ENCODE results near the gene COL4A1.

DNA sequence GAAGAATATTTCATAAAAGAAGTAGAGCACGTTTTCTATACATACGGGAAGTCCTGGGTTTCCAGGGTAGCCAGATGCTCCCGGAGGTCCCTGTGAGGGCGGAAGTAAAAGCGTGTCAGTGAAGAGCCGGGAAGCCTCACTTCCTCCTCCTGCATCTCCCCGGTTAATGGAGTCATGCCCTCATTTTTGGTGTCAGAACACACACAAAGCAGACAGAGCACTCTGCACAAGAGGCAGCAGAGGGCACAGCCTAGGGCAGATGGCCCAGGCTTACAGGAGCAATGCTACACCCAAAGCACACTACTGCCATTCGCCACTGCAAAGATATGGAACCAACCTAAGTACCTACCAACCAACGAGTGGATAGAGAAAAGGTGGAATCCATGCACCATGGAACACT lies 94.4 kb downstream of the COL4A1 start:
- TF ChIP-seq, protein P1, sequence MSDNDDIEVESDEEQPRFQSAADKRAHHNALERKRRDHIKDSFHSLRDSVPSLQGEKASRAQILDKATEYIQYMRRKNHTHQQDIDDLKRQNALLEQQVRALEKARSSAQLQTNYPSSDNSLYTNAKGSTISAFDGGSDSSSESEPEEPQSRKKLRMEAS (IDR thresholded peaks at IDR 0.05; ENCODE audit: low read depth), result no peak
- TF ChIP-seq, protein P2, sequence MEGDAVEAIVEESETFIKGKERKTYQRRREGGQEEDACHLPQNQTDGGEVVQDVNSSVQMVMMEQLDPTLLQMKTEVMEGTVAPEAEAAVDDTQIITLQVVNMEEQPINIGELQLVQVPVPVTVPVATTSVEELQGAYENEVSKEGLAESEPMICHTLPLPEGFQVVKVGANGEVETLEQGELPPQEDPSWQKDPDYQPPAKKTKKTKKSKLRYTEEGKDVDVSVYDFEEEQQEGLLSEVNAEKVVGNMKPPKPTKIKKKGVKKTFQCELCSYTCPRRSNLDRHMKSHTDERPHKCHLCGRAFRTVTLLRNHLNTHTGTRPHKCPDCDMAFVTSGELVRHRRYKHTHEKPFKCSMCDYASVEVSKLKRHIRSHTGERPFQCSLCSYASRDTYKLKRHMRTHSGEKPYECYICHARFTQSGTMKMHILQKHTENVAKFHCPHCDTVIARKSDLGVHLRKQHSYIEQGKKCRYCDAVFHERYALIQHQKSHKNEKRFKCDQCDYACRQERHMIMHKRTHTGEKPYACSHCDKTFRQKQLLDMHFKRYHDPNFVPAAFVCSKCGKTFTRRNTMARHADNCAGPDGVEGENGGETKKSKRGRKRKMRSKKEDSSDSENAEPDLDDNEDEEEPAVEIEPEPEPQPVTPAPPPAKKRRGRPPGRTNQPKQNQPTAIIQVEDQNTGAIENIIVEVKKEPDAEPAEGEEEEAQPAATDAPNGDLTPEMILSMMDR (IDR thresholded peaks at IDR 0.05), result no peak
- no peak for TF ChIP-seq TAF1 (IDR thresholded peaks at IDR 0.05; ENCODE audit: borderline replicate concordance, low read depth, low read length)
